GM12892 (cell line): Measurements from ENCODE around the gene EIF2AK2.

Experiments
- POLR2A ChIP-seq: IDR thresholded peaks from 2 replicates; pipeline ENCODE4 v1.6.1; 2011; ENCODE audit warnings: low read depth, low read length, control low read depth
- POLR2AphosphoS5 ChIP-seq: IDR thresholded peaks from 2 replicates; pipeline ENCODE4 v1.6.1; 2011; ENCODE audit warnings: low read depth, low read length, control low read depth

- TF ChIP-seq POLR2A (no peak), POLR2AphosphoS5 (no peak)
Measured at GRCh38 chr2:37119157-37119556, 37.6 kb downstream of the EIF2AK2 start.
